ENCODE results near the gene SLC26A1. TPM values are rescaled to one million over a fixed set of nuclear protein-coding genes. Genes with fewer than 3 reads are reported as not detected.

Gene SLC26A1
- total and polyA plus RNA-seq, 2 experiments from 2014 or later: 0.22 to 1.8 TPM

DNA sequence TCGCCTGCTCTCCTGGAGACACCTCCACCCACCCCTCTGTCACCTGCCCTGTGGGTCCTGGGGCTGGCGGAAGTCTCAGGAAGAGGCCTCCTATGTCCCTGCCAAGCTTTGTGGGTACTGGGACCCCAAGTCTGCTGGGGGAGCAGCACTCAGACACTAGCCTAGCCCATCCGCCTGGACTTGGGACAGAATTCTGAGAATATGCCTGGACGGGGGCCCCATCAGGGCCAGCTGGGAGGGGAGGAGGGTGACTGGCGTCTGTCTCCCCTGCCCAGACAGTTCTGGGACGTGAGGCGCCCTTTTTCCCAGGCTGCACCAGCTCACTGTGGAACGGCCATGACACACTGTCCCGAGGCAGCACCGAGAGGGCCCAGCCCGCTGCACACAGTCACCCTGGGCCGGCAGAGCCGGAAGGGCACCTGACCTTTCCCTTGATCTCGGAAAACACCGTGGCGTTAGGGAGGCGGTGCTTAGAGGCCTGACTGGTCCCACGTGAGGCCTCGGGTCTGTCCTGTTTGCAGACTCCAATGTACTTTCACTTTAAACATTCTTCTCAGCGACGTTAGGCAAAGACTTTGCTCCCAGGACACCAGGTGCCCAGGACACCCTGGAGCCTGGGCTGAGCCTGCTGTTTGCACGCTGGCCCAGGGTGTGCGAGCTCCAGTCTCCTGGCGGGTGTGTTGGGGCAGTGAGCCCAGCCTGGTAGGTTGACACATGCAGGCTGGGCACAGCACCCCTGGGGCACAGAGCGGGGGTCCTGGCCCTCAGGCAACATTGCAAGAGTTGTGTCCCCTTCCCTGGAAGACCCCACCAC is 700 bp downstream of the SLC26A1 start:
- Histone ChIP-seq H3K9me3 (ENCODE audit: low read depth) (no peaks in the 10 kb centered on the region), H3K9me2 (ENCODE audit: insufficient read depth) (no peaks in the 10 kb centered on the region), H3K4me3 (no peak overlapping the region), H4K20me1 (ENCODE audit: insufficient read depth) (no peaks in the 10 kb centered on the region), H3K79me2 (ENCODE audit: insufficient read depth) (no peaks in the 10 kb centered on the region), H3K27ac (no peak overlapping the region), H2AFZ (no peak overlapping the region), H3K4me1 (ENCODE audit: insufficient read depth) (no peaks in the 10 kb centered on the region), H3F3A (ENCODE audit: insufficient read depth) (no peaks in the 10 kb centered on the region), H3K27me3 (replicated peaks; ENCODE audit: insufficient read depth) (peaks cover 5% of the 10 kb centered on the region; the same call in 1 of the 2 replicates), H3K36me3 (ENCODE audit: low read depth) (no peaks in the 10 kb centered on the region), H3K4me2 (ENCODE audit: unreplicated experiment) (no peak overlapping the region), H3K9ac (no peak overlapping the region)
- WGBS, 2 experiments (ENCODE audit: low coverage in 1 of 2, low lambda C conversion rate in 2 of 2, missing lambda C conversion rate in 2 of 2): 84% methylated on average over 25 of the region's 25 CpGs
- no peak for DNase-seq
- no peak for TF ChIP-seq EZH2phosphoT487 (IDR thresholded peaks at IDR 0.05; ENCODE audit: insufficient read depth, low read depth)
- TF ChIP-seq EZH2 (IDR thresholded peaks at IDR 0.05; ENCODE audit: insufficient read depth, poor library complexity, severe bottlenecking): no peak
- in situ Hi-C loops (cut with MboI): no loop called here

- Histone ChIP-seq H3F3A (ENCODE audit: insufficient read depth) (no peaks in the 10 kb centered on the region), H4K20me1 (ENCODE audit: insufficient read depth) (no peaks in the 10 kb centered on the region), H2AFZ (no peak overlapping the region), H3K9me2 (ENCODE audit: insufficient read depth) (no peaks in the 10 kb centered on the region), H3K79me2 (ENCODE audit: insufficient read depth) (no peaks in the 10 kb centered on the region), H3K27me3 (replicated peaks; ENCODE audit: insufficient read depth) (0 out of 2 replicates have a peak, but pooled peaks cover under 1% of the 10 kb centered on the region), H3K27ac (no peak overlapping the region), H3K36me3 (ENCODE audit: low read depth) (no peaks in the 10 kb centered on the region), H3K4me1 (ENCODE audit: insufficient read depth) (no peaks in the 10 kb centered on the region), H3K9ac (no peak overlapping the region), H3K4me3 (no peak overlapping the region), H3K4me2 (ENCODE audit: unreplicated experiment) (no peak overlapping the region), H3K9me3 (ENCODE audit: low read depth) (no peaks in the 10 kb centered on the region)
- TF ChIP-seq EZH2 (IDR thresholded peaks at IDR 0.05; ENCODE audit: insufficient read depth, poor library complexity, severe bottlenecking): no peak
- no peak for TF ChIP-seq EZH2phosphoT487 (IDR thresholded peaks at IDR 0.05; ENCODE audit: insufficient read depth, low read depth)
- DNase-seq: no peak
- 95 to 96% methylated on average over 40 to 47 of the region's 50 CpGs for WGBS, 2 experiments (ENCODE audit: low coverage in 1 of 2, low lambda C conversion rate in 2 of 2, missing lambda C conversion rate in 2 of 2)
- in situ Hi-C loops (cut with MboI): no loop called here
Observed at GRCh38 chr4:991451-992296, 1.5 kb downstream of the SLC26A1 start.

DNA sequence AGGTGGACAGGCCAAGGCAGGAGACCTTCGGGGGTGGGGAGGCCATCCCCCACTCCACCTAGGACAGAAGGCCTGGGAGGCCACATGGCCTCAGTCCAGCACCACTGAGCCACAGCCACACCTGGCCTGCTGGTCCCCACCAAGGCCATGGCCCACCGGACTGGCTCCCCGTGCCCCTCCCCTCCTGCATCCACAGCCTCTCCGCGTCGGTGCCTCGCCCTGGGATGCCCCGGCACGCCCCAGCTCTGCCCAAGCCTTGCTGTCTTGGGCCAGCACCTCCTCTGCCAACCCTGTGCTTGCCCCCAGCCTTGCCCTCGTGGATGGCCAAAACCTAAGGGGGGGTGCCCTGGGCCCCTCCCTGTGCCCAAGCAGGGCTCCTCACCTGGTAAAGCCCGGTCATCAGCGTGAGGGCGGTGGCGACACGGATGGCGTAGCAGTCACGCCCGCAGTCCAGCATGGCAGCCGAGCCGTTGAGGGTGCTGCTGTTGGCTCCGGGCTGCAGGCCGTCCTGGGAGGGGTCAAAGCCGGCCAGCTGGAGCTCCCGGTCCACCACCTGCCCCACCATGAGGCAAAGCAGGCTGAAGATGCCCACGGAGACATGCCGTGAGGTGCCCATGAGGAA is 2.3 kb downstream of the SLC26A1 start:
- TF ChIP-seq EZH2 (IDR thresholded peaks at IDR 0.05; ENCODE audit: insufficient read depth, poor library complexity, severe bottlenecking) (no peak), EZH2phosphoT487 (IDR thresholded peaks at IDR 0.05; ENCODE audit: insufficient read depth, low read depth) (no peak)
- Histone ChIP-seq H3K4me1 (ENCODE audit: insufficient read depth) (peaks cover 6% of the 10 kb centered on the region), H4K20me1 (ENCODE audit: insufficient read depth) (no peaks in the 10 kb centered on the region), H3K27me3 (replicated peaks; ENCODE audit: insufficient read depth) (no peaks in the 10 kb centered on the region), H3K4me3 (no peak overlapping the region), H3K27ac (no peak overlapping the region), H3K79me2 (ENCODE audit: insufficient read depth) (no peaks in the 10 kb centered on the region), H3K9me2 (ENCODE audit: insufficient read depth) (no peaks in the 10 kb centered on the region), H3K4me2 (ENCODE audit: unreplicated experiment) (no peak overlapping the region), H2AFZ (no peak overlapping the region), H3K9ac (no peak overlapping the region), H3K9me3 (ENCODE audit: low read depth) (no peaks in the 10 kb centered on the region), H3F3A (ENCODE audit: insufficient read depth) (0 out of 2 replicates have a peak, but pooled peaks cover 4% of the 10 kb centered on the region), H3K36me3 (ENCODE audit: low read depth) (no peaks in the 10 kb centered on the region)
- in situ Hi-C loops (cut with MboI): no loop called here
- DNase-seq: no peak
- 96% methylated on average over 19 to 26 of the region's 26 CpGs for WGBS, 2 experiments (ENCODE audit: low coverage in 1 of 2, low lambda C conversion rate in 2 of 2, missing lambda C conversion rate in 2 of 2)
